GM23248 (cell line): ENCODE measurements around the gene BEND2.

Experiments
- EZH2 ChIP-seq: fragments of 200-600 bp; sonication (generic); IDR thresholded peaks from 2 replicates; pipeline ENCODE4 v1.6.1; 2018; ENCODE audit warnings: antibody characterized with exemption, mild to moderate bottlenecking; ENCODE audit not compliant: insufficient read depth, poor library complexity, severe bottlenecking
- EZH2phosphoT487 ChIP-seq: fragments of 200-600 bp; sonication (generic); IDR thresholded peaks from 2 replicates; pipeline ENCODE4 v1.6.1; 2018; ENCODE audit warnings: antibody characterized with exemption, moderate library complexity, mild to moderate bottlenecking, low read depth; ENCODE audit not compliant: insufficient read depth

GRCh38 chrX:18173494-18174180 is 47.0 kb downstream of the BEND2 start:
- TF ChIP-seq EZH2 (no peak), EZH2phosphoT487 (no peak)
